Uterus (tissue), 2 donors: ENCODE data around the gene NFE2L1.

Source experiments
- POLR2A ChIP-seq, 2 donors: fragments of 450-650 bp; IDR thresholded peaks; one replicate each; pipeline ENCODE4 v1.6.1; 2016; ENCODE audit warnings: antibody characterized with exemption in 2 of 2, mild to moderate bottlenecking in 1 of 2, moderate library complexity in 1 of 2
- TF ChIP-seq, protein P1 (sequence below), 4 experiments: fragments of 200-600 bp in 2 of 4; fragments of 450-650 bp in 2 of 4; sonication (generic) in 2 of 4; IDR thresholded peaks; one replicate each; pipeline ENCODE4 v1.5.1; 2016 to 2019; ENCODE audit warnings: antibody characterized with exemption in 4 of 4, mild to moderate bottlenecking in 2 of 4, moderate library complexity in 1 of 4

DNA sequence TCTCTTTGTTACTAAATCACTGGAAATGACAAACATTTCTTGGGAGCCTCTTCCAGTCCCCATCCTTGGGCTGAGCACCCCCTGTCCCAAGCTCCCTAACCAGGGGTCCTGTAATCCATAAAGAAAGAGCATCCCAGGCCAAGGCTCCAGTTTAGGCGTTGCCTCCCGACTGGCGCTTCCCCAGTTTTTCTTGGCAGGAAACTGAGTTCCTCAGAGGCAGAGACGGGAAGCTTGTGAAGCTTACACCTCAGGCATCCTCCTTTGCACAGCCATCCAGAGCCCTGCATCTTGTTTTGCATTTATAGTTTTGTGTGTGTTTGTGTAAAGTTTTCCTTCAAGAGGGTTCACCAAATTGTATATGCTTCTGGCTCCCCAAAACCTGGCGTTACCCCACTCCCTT, 17.6 kb upstream of the NFE2L1 start:
- no peak for TF ChIP-seq POLR2A (IDR thresholded peaks at IDR 0.05)
- TF ChIP-seq, protein P1, sequence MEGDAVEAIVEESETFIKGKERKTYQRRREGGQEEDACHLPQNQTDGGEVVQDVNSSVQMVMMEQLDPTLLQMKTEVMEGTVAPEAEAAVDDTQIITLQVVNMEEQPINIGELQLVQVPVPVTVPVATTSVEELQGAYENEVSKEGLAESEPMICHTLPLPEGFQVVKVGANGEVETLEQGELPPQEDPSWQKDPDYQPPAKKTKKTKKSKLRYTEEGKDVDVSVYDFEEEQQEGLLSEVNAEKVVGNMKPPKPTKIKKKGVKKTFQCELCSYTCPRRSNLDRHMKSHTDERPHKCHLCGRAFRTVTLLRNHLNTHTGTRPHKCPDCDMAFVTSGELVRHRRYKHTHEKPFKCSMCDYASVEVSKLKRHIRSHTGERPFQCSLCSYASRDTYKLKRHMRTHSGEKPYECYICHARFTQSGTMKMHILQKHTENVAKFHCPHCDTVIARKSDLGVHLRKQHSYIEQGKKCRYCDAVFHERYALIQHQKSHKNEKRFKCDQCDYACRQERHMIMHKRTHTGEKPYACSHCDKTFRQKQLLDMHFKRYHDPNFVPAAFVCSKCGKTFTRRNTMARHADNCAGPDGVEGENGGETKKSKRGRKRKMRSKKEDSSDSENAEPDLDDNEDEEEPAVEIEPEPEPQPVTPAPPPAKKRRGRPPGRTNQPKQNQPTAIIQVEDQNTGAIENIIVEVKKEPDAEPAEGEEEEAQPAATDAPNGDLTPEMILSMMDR (IDR thresholded peaks at IDR 0.05): no peak
